OCI-M1 (cell line): Measurements from ENCODE around the gene ACP3.

Experiments
- DNase-seq: peaks from one replicate; lab custom pipeline; 2025; lab: John Stamatoyannopoulos, UW

Gene ACP3

GRCh38 chr3:132406587-132406986 is 89.4 kb downstream of the ACP3 start:
- DNase-seq: no peak

GRCh38 chr3:132407025-132407424 is 89.8 kb downstream of the ACP3 start:
- DNase-seq: peak; percentile 18
